Cardiac fibroblast (primary cell): ENCODE data around the gene ZNHIT2.

Experiments used
- DNase-seq, 2 donors: peaks; one replicate each; pipeline versions ENCODE4 v3.0.0 to v3.0.0-alpha.2; 2010; ENCODE audit warnings: low read depth in 2 of 2
- H3K4me3 ChIP-seq, 2 donors: replicated peaks in 1 of 2; 1 replicate in 1 of 2; 2 replicates in 1 of 2; pipeline ENCODE4 v1.5.1; 2011; ENCODE audit warnings: low read depth in 2 of 2, low read length in 2 of 2, mild to moderate bottlenecking in 2 of 2, moderate library complexity in 1 of 2
- TF ChIP-seq, protein P1 (sequence below): IDR thresholded peaks from one replicate; pipeline ENCODE4 v1.5.1; 2011; ENCODE audit warnings: low read depth, mild to moderate bottlenecking, low read length, inconsistent platforms

ZNHIT2 gene

DNA sequence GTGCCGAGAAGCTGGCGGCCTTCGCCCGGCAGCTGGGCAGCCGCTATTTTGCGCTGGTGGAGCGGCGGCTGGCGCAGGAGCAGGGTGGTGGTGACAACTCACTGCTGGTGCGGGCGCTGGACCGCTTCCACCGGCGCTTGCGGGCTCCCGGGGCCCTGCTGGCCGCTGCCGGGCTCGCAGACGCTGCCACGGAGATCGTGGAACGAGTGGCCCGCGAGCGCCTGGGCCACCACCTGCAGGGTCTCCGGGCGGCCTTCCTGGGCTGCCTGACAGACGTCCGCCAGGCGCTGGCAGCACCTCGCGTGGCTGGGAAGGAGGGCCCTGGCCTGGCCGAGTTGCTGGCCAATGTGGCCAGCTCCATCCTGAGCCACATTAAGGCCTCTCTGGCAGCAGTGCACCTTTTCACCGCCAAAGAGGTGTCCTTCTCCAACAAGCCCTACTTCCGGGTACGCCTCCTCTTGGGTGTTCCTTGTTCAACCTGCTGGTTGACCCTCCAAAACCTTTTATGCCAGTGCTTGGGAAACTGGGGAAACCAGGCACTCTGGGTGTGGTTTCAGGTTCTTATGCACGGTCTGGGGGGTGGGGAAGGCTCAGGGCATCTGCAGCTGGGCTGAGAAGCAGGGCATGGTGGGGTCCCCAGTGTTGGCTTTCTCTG lies 8.9 kb downstream of the ZNHIT2 start:
- no peak for DNase-seq
- H3K4me3 ChIP-seq = no peak overlapping the region
- TF ChIP-seq, protein P1, sequence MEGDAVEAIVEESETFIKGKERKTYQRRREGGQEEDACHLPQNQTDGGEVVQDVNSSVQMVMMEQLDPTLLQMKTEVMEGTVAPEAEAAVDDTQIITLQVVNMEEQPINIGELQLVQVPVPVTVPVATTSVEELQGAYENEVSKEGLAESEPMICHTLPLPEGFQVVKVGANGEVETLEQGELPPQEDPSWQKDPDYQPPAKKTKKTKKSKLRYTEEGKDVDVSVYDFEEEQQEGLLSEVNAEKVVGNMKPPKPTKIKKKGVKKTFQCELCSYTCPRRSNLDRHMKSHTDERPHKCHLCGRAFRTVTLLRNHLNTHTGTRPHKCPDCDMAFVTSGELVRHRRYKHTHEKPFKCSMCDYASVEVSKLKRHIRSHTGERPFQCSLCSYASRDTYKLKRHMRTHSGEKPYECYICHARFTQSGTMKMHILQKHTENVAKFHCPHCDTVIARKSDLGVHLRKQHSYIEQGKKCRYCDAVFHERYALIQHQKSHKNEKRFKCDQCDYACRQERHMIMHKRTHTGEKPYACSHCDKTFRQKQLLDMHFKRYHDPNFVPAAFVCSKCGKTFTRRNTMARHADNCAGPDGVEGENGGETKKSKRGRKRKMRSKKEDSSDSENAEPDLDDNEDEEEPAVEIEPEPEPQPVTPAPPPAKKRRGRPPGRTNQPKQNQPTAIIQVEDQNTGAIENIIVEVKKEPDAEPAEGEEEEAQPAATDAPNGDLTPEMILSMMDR = no peak

DNA sequence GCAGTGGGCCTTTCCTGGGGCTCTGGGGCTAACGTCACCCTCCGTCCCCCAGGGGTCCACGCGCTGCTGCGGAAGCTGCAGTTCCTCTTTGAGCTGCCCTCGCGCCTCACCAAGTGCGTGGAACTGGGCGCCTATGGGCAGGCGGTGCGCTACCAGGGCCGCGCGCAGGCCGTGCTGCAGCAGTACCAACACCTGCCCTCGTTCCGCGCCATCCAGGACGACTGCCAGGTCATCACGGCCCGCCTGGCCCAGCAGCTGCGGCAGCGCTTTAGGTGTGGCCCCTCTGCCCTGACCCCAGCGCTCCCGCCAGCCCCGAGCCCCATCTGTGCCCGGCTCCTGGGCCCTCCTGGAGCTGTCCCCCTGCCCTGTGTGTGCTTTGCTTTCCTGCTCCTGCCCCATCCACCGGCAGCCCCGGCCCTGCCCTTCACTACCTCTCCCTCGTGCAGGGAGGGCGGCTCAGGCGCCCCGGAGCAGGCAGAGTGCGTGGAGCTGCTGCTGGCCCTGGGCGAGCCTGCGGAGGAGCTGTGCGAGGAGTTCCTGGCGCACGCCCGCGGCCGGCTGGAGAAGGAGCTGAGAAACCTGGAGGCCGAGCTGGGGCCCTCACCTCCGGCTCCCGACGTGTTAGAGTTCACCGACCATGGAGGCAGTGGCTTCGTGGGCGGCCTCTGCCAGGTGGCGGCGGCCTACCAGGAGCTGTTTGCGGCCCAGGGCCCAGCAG lies 9.6 kb downstream of the ZNHIT2 start:
- DNase-seq = no peak
- H3K4me3 ChIP-seq = no peak overlapping the region
- TF ChIP-seq, protein P1 = no peak

DNA sequence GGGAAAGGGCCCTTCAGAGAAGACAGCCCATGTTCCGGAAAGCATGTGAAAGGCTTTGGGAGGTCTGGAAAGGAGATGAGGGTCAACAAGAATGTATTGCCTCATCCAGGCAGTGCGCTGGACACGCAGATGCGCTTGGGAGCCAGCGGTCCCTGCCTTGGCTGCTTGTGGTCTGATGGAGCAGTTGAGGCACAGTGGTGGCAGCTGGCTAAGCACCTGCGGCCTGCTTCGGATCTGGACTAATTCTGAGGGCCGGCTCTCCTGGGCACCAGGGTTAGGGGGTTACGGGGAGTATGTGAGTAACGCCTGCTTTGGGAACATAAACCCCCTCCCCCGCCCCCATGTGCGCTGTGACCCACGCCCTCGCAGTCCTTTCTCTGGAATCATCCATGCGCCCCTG lies 10.4 kb downstream of the ZNHIT2 start:
- TF ChIP-seq, protein P1 = no peak
- no peak for DNase-seq
- H3K4me3 ChIP-seq = no peak overlapping the region

DNA sequence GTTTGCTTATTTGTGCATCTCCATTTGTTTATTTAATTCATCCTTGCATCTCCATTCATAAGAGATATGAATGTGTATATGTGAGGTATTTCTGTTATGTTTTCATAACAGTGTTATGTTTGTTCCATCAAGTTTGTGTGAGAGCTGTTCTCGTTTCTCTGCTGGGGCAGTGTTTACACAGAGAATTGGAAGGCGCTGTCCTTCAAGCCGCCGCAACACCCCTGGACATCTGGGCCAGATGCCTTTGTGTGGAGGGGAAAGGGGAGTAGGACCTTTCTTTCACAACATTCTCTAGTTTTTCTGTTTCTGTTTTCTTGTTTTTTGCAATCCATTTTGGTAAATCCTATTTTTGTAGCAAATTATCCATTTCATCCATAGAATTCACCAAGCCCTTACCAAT lies 12.9 kb downstream of the ZNHIT2 start:
- TF ChIP-seq, protein P1 = no peak
- no peak overlapping the region for H3K4me3 ChIP-seq
- no peak for DNase-seq

DNA sequence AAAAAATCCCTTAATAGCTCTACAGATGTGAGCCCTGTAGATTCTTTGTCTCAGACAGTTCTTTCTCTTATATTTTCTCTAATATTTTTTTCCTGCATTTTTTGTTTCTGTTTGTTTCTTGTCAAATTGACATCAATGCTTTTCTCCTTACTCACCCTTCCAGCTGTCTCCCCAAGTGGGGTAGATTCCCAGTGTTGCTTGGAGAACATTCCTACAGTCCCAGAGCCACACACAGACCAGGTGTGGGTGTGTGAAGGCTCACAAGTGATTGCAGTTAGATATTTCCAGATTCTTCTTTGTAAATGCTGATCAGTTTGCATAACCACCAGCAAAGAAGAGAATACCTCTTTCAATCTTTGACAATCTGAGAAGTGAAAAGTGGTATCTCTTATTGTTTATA lies 14.0 kb downstream of the ZNHIT2 start:
- no peak for DNase-seq
- TF ChIP-seq, protein P1 = no peak
- H3K4me3 ChIP-seq = no peak overlapping the region

DNA sequence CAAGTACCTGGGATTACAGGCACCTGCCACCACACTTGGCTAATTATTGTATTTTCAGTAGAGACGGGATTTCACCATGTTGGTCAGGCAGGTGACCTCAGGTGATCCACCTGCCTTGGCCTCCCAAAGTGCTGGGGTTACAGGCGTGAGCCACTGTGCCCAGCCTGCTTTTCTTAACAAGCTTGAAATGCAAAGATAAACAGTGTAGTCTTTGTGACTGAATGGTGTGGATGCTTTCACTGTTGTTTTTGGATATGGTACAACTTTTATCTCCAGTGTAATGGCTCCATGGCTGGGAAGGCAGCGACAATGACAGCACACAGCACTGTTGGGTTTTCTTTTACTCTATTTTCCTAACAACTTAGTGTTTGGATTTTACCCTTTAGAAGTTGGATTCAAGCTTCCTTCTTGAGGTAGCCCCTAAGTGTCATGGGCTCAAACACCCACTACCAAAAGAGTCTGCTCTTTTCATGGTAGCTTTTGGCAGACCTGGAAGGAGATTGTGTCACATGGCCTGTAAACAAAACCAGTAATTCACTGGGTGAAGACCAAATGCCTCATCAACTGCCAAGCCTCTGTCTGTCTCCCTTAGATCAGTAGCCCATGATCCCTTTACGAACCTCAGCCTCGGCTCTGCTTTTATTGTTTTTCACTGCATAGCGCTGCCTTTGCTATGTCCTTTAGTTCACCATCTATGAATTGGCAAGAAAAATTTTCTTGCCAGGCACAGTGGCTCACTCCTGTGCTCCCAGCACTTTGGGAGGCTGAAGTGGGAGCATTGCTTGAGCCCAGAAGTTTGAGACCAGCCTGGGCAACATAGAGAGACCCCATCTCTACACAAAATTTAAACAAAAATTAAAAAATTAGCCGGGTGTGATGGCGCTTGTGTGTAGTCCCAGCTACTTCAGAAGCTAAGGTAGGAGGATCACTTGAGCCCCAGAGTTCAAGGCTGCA lies 15.1 kb downstream of the ZNHIT2 start:
- TF ChIP-seq, protein P1 = no peak
- no peak overlapping the region for H3K4me3 ChIP-seq
- DNase-seq = peak; percentile 20 to 46
